Nephron progenitor cell (in vitro differentiated cells): ENCODE measurements around the gene YTHDF2.
A peak's percentile ranks its signal among the peaks of the same experiment; 100 is the strongest.

Experiments
- DNase-seq: peaks from one replicate; pipeline ENCODE4 v3.0.0; 2021
- H3K27ac Mint-ChIP-seq: 2 replicates; pipeline ENCODE4 v1.8.0; 2021; ENCODE audit warnings: mild to moderate bottlenecking, moderate library complexity, mixed read lengths
- H3K27me3 Mint-ChIP-seq: 2 replicates; pipeline ENCODE4 v1.8.0; 2021; ENCODE audit warnings: mild to moderate bottlenecking, low read depth, mixed read lengths; ENCODE audit not compliant: poor library complexity
- H3K36me3 Mint-ChIP-seq: 2 replicates; pipeline ENCODE4 v1.8.0; 2021; ENCODE audit warnings: low read depth, mixed read lengths
- H3K4me1 Mint-ChIP-seq: 2 replicates; pipeline ENCODE4 v1.8.0; 2021; ENCODE audit warnings: mixed read lengths
- H3K4me3 Mint-ChIP-seq: 2 replicates; pipeline ENCODE4 v1.8.0; 2021; ENCODE audit warnings: mild to moderate bottlenecking, moderate library complexity, mixed read lengths
- H3K9me3 Mint-ChIP-seq: 2 replicates; pipeline ENCODE4 v1.8.0; 2021; ENCODE audit warnings: mild to moderate bottlenecking, moderate library complexity, mixed read lengths
- TF ChIP-seq, protein P1 (sequence below): fragments of 200-600 bp; sonication (generic); IDR thresholded peaks from 2 replicates; pipeline ENCODE4 v1.5.0; 2021; ENCODE audit warnings: antibody characterized with exemption

Gene YTHDF2

DNA sequence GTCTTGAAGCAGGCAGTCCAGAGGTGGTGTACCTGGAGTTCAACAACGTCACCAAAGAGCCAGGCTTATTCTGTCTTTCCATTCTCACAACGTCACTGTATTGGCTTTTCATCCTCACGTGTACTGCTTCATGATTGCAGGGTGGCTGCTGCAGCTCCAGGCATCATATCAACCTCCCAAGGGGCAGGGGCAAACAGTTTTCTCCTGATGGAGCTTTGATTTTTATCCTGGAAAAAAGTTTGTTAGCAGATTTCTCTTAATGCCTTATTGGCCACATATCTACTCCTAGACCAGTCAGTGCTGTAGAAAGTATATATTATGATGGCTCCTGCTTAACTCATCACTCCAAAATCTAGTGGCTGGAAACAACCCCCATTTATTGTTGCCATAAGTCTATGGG is 66.9 kb downstream of the YTHDF2 start:
- Mint-ChIP-seq H3K4me1 (peaks cover 18% of the 10 kb centered on the region), H3K36me3 (no peaks in the 10 kb centered on the region), H3K27me3 (peaks cover 48% of the 10 kb centered on the region), H3K9me3 (peaks cover 11% of the 10 kb centered on the region), H3K4me3 (no peak overlapping the region), H3K27ac (no peak overlapping the region)
- TF ChIP-seq, protein P1, sequence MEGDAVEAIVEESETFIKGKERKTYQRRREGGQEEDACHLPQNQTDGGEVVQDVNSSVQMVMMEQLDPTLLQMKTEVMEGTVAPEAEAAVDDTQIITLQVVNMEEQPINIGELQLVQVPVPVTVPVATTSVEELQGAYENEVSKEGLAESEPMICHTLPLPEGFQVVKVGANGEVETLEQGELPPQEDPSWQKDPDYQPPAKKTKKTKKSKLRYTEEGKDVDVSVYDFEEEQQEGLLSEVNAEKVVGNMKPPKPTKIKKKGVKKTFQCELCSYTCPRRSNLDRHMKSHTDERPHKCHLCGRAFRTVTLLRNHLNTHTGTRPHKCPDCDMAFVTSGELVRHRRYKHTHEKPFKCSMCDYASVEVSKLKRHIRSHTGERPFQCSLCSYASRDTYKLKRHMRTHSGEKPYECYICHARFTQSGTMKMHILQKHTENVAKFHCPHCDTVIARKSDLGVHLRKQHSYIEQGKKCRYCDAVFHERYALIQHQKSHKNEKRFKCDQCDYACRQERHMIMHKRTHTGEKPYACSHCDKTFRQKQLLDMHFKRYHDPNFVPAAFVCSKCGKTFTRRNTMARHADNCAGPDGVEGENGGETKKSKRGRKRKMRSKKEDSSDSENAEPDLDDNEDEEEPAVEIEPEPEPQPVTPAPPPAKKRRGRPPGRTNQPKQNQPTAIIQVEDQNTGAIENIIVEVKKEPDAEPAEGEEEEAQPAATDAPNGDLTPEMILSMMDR, result no peak
- no peak for DNase-seq

DNA sequence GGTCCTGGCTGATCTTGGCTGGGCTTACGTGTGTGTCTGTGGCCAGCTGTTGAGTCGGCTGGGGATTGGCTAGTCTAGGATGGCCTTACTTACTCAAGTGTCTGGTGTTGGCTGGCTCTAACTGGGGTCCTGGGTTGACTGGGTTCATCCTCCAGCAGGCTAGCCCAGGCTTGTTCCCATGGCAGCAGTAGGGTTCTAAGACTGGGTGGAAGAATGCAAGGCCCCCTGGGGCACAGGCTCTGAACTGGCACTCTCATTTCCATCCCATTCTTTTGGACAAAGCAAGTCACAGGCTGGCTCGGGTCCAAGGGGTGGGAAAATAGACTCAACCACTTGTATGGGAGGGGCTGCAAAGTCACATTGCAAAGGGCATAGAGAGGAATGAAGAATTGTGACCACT is 67.3 kb downstream of the YTHDF2 start:
- DNase-seq, result no peak
- Mint-ChIP-seq H3K4me1 (peaks cover 14% of the 10 kb centered on the region), H3K27me3 (peaks cover 51% of the 10 kb centered on the region), H3K9me3 (peaks cover 11% of the 10 kb centered on the region), H3K27ac (peak overlapping the region; percentile 81), H3K4me3 (no peak overlapping the region), H3K36me3 (no peaks in the 10 kb centered on the region)
- TF ChIP-seq, protein P1, result no peak

DNA sequence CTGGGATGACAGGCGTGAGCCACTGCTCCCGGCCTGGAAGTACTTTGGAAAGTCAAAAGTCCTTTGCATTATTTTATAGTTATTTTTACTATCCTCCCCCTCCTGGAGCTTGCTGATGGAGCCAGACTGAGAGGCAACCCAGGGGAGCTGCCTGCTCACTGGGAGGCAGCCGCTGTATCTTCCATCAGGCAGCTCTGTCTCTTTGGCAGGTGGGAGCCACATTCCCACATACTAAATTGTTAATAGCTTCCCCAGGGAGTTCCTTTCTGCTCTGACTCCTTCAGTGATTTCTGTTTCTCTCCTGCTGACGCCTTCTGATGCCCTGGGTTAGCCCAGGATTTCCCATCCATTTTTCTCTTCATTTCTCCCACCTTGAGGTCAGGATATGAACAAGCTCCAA is 70.3 kb downstream of the YTHDF2 start:
- no peak for DNase-seq
- peaks cover 5% of the 10 kb centered on the region for H3K4me1 Mint-ChIP-seq
- H3K4me3 Mint-ChIP-seq, result no peak overlapping the region
- H3K27me3 Mint-ChIP-seq, result peaks cover 72% of the 10 kb centered on the region
- peaks cover 16% of the 10 kb centered on the region for H3K9me3 Mint-ChIP-seq
- TF ChIP-seq, protein P1, result no peak
- no peaks in the 10 kb centered on the region for H3K36me3 Mint-ChIP-seq
- H3K27ac Mint-ChIP-seq, result peak overlapping the region; percentile 75

DNA sequence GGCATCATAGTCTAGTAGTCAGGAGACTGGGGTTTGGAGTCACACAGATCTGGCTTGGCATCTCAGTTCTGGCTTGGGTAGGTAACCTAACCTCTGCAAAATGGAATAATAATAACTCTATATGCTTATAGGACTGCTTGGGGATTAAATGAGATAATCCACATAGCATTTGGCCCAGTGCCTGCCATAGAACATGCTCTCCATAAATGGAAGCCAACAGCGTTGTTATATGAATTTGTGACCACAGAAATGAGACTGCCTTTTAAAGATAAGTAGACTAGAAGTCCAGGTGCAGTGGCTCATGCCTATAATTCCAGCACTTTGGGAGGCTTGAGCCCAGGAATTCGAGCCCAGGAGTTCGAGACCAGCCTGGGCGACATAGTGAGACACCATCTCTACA is 71.2 kb downstream of the YTHDF2 start:
- Mint-ChIP-seq H3K4me3 (no peak overlapping the region), H3K27ac (no peak overlapping the region), H3K4me1 (peaks cover 5% of the 10 kb centered on the region), H3K36me3 (no peaks in the 10 kb centered on the region), H3K27me3 (peaks cover 76% of the 10 kb centered on the region), H3K9me3 (peaks cover 20% of the 10 kb centered on the region)
- DNase-seq, result no peak
- TF ChIP-seq, protein P1, result no peak

DNA sequence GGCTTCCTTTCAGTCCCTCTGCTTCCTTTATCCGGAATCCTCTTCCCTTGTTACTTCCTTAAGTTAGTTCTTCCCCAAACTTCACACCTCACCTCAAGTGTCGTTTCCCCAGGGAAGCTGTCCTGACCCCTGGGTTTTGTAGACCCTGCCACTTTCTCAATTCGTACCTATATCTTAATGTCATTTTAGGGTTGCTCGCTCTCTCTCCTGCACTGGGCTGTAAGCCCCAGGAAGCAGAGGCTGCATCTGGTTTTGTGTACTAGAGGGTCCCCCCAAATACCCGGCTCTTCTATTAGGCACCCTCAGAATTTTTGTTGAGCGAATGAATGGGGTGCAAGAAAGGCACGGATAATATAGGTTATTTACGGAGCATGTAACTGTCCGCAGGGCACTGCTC is 74.6 kb downstream of the YTHDF2 start:
- Mint-ChIP-seq H3K36me3 (no peaks in the 10 kb centered on the region), H3K4me3 (peak overlapping the region; percentile 68), H3K9me3 (peaks cover 16% of the 10 kb centered on the region), H3K27me3 (peaks cover 86% of the 10 kb centered on the region), H3K27ac (no peak overlapping the region), H3K4me1 (peaks cover 18% of the 10 kb centered on the region)
- no peak for DNase-seq
- TF ChIP-seq, protein P1, result no peak

DNA sequence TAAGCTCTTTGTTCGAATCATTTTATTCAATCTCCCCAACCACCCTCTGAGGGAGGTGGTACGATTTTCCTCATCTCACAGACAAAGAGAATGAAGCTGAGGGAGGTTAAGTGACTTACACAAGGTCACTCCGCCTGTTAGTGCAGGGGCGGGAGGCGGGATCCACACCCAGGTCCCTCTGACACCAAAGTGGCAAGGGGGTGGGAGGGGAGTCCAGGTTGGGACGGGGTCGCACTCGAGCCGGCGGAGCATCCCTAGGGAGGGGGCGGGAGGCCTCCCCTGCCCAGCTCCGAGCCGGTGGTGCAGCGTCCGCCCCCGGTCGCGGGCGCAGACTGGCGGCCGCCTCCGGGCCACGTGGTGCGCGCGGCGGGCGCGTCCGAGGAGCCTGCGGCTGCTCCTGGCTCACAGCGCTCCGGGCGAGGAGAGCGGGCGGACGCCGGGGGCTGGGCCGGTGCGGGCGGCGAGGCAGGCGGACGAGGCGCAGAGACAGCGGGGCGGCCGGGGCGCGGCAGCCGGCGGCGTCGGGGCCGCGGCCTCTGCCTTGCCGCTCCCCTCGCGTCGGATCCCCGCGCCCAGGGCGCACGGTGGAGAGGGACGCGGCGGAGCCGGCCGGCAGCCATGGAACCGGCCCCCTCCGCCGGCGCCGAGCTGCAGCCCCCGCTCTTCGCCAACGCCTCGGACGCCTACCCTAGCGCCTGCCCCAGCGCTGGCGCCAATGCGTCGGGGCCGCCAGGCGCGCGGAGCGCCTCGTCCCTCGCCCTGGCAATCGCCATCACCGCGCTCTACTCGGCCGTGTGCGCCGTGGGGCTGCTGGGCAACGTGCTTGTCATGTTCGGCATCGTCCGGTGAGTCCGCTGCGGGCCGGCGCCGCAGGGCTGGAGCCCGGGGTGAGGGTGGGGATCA is 75.3 kb downstream of the YTHDF2 start, which contains the start of gene OPRD1:
TSS of gene OPRD1 (plus strand) at position 405 of the 903 bp plus-strand sequence. CDS start at position 619, 214 bp downstream.
- no peaks in the 10 kb centered on the region for H3K36me3 Mint-ChIP-seq
- no peak within 1 kb of the TSS for H3K27ac Mint-ChIP-seq
- peak within 1 kb of the TSS; percentile 68 for H3K4me3 Mint-ChIP-seq
- peaks cover 16% of the 10 kb centered on the region for H3K9me3 Mint-ChIP-seq
- TF ChIP-seq, protein P1, result no peak
- H3K27me3 Mint-ChIP-seq, result peaks cover 91% of the 10 kb centered on the region
- H3K4me1 Mint-ChIP-seq, result peaks cover 17% of the 10 kb centered on the region
- DNase-seq, result peak; percentile 61
